Tibial artery (tissue), 4 donors: ENCODE data around the gene DRD3.

Experiments used
- DNase-seq, 2 donors: peaks; one replicate each; pipeline ENCODE4 v3.0.0-alpha.2; 2019
- H3K27ac ChIP-seq, 2 donors: fragments of 200-600 bp; sonication (generic) in 1 of 2; 1 replicate in 1 of 2; 2 replicates in 1 of 2; pipeline ENCODE4 v1.5.1; 2018 to 2019; ENCODE audit warnings: mild to moderate bottlenecking in 1 of 2
- H3K27me3 ChIP-seq, 2 donors: fragments of 200-600 bp; sonication (generic) in 1 of 2; one replicate each; pipeline versions ENCODE4 v1.5.1 to v1.6.0; 2016 to 2019
- H3K36me3 ChIP-seq, 3 donors: fragments of 200-600 bp; sonication (generic) in 2 of 3; one replicate each; pipeline ENCODE4 v1.5.1; 2016 to 2019; ENCODE audit warnings: mild to moderate bottlenecking in 2 of 3
- H3K4me1 ChIP-seq, 4 donors: fragments of 200-600 bp; sonication (generic) in 2 of 4; 1 replicate in 3 of 4; 2 replicates in 1 of 4; pipeline ENCODE4 v1.5.1; 2016 to 2019
- H3K4me3 ChIP-seq, 2 donors: fragments of 200-600 bp; sonication (generic) in 1 of 2; 1 replicate in 1 of 2; 2 replicates in 1 of 2; pipeline ENCODE4 v1.5.1; 2018 to 2019; ENCODE audit warnings: mild to moderate bottlenecking in 2 of 2
- H3K9me3 ChIP-seq, 3 donors: fragments of 200-600 bp; sonication (generic) in 1 of 3; one replicate each; pipeline ENCODE4 v1.5.1; 2016 to 2019
- CTCF ChIP-seq, 2 experiments: fragments of 200-600 bp in 1 of 2; fragments of 450-650 bp in 1 of 2; IDR thresholded peaks; one replicate each; pipeline ENCODE4 v1.5.1; 2017 to 2019; ENCODE audit warnings: antibody characterized with exemption in 2 of 2, mild to moderate bottlenecking in 1 of 2, moderate library complexity in 1 of 2
- intact Hi-C: fragments of 100-400 bp; cut with DNase I; formaldehyde crosslinking; loops from one replicate; pipeline ENCODE4 v1.15.0; 2023; ENCODE audit warnings: low total_unique reads

Gene DRD3

GRCh38 chr3:114216186-114216970 lies 37.5 kb upstream of the DRD3 start:
- peaks cover 0 to 5% of the 10 kb centered on the region in 2 donors for H3K27me3 ChIP-seq
- no peaks in the 10 kb centered on the region for H3K9me3 ChIP-seq
- peaks cover 0 to 3% (median 0%) of the 10 kb centered on the region in 4 donors for H3K4me1 ChIP-seq
- intact Hi-C loops = no loop called here
- no peak overlapping the region for H3K4me3 ChIP-seq
- no peak overlapping the region for H3K27ac ChIP-seq
- H3K36me3 ChIP-seq = no peaks in the 10 kb centered on the region
- TF ChIP-seq CTCF (IDR thresholded peaks at IDR 0.05) = no peak
- no peak for DNase-seq

- peak overlapping the region in 1 of 2 donors; percentile 14 for H3K4me3 ChIP-seq
- DNase-seq = no peak
- H3K9me3 ChIP-seq = no peaks in the 10 kb centered on the region
- TF ChIP-seq CTCF (IDR thresholded peaks at IDR 0.05) = no peak
- H3K27ac ChIP-seq = no peak overlapping the region
- H3K36me3 ChIP-seq = no peaks in the 10 kb centered on the region
- intact Hi-C loops = no loop called here
- peaks cover 0 to 3% (median 0%) of the 10 kb centered on the region in 4 donors for H3K4me1 ChIP-seq
- H3K27me3 ChIP-seq = peaks cover 0 to 5% of the 10 kb centered on the region in 2 donors
Measured at GRCh38 chr3:114214542-114215341, 35.9 kb upstream of the DRD3 start.

GRCh38 chr3:114213627-114214541 lies 35.0 kb upstream of the DRD3 start:
- peaks cover 0 to 5% of the 10 kb centered on the region in 2 donors for H3K27me3 ChIP-seq
- H3K9me3 ChIP-seq = no peaks in the 10 kb centered on the region
- H3K27ac ChIP-seq = no peak overlapping the region
- H3K4me1 ChIP-seq = peaks cover 0 to 3% (median 0%) of the 10 kb centered on the region in 4 donors
- intact Hi-C loops = no loop called here
- DNase-seq = peak in 1 of 2 donors; percentile 27
- H3K4me3 ChIP-seq = peak overlapping the region in 1 of 2 donors; percentile 14
- H3K36me3 ChIP-seq = no peaks in the 10 kb centered on the region
- no peak for TF ChIP-seq CTCF (IDR thresholded peaks at IDR 0.05)

- TF ChIP-seq CTCF (IDR thresholded peaks at IDR 0.05) = no peak
- no peak for DNase-seq
- H3K27me3 ChIP-seq = peaks cover 0 to 5% of the 10 kb centered on the region in 2 donors
- H3K4me1 ChIP-seq = peaks cover 0 to 3% (median 0%) of the 10 kb centered on the region in 4 donors
- intact Hi-C loops = no loop called here
- H3K9me3 ChIP-seq = no peaks in the 10 kb centered on the region
- H3K27ac ChIP-seq = no peak overlapping the region
- H3K36me3 ChIP-seq = no peaks in the 10 kb centered on the region
- H3K4me3 ChIP-seq = no peak overlapping the region
Measured at GRCh38 chr3:114213292-114213626, 34.4 kb upstream of the DRD3 start.

GRCh38 chr3:114212646-114213045 lies 33.8 kb upstream of the DRD3 start:
- Histone ChIP-seq H3K27ac (no peak overlapping the region), H3K27me3 (peaks cover 0 to 5% of the 10 kb centered on the region in 2 donors), H3K9me3 (no peaks in the 10 kb centered on the region), H3K4me3 (no peak overlapping the region), H3K36me3 (no peaks in the 10 kb centered on the region), H3K4me1 (peaks cover 0 to 3% (median 0%) of the 10 kb centered on the region in 4 donors)
- no peak for TF ChIP-seq CTCF (IDR thresholded peaks at IDR 0.05)
- intact Hi-C loops = no loop called here
- no peak for DNase-seq
